HG02678 (cell line): ENCODE results near the gene PHYHIPL.

ENCODE experiments used
- ATAC-seq: cut with Tn5 transposase; IDR thresholded peaks from one replicate; pipeline ENCODE4 v1.9.1; 2021; ENCODE audit warnings: mild to moderate bottlenecking, moderate library complexity; ENCODE audit not compliant: unreplicated experiment

The PHYHIPL gene

DNA sequence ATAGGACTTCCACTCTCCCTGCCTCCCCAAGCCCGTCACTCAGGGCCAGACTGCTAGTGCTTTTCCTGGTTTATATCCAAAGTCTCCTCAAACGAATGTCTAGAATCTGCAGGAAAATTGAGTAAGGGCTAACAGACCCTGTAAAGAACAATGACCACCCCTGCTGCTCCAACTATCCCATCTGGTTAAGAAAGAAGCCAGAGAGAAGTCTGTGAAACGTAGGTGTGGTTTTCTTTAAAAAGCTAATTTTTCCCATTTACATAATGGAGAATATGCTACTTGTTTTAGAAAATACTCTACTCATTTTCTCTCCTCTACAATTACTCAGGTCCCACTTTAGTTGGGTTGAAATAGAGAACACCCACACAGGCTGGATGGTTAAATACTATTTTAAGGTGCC, 113.4 kb downstream of the PHYHIPL start:
- no peak for ATAC-seq

DNA sequence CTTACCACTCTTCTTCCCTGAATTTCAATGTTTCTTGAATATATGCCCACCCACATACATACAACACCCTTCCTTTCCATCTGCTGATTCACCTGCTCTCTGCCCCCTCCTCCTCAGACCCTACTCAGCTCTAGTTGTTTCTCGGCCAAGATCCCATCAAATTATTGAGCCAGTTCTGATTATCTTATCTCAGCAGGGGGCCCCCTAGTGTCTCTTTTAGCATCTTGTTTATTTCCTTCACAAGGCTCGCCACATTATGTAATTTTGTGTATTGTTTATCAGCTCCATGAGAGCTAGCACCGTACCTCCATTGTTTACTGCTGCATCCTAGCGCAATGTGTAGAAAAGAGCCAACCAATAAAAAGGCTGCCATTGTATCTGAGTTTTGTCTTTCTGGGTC, 114.0 kb downstream of the PHYHIPL start:
- no peak for ATAC-seq
